Common myeloid progenitor, CD34-positive (primary cell): ENCODE data around the gene LCE2C.
"Not testable (repeated sequence)": the region's sequence is repeated elsewhere in the genome, so short reads cannot be mapped to it uniquely, and the experiment has no call there.

Experiments
- CTCF ChIA-PET: fragments of 350-600 bp; sonication (Branson Sonifier 250); formaldehyde crosslinking; loops from one replicate; lab custom pipeline; 2021; ENCODE audit warnings: antibody characterized with exemption; lab: Charles Lee
- POLR2A ChIA-PET: fragments of 350-600 bp; sonication (Branson Sonifier 250); formaldehyde crosslinking; loops from one replicate; lab custom pipeline; 2021; ENCODE audit warnings: antibody characterized with exemption; lab: Charles Lee
- DNase-seq, 3 donors: peaks; one replicate each; pipeline versions ENCODE4 v3.0.0 to v3.0.0-alpha.2; 2013
- H3K27ac ChIP-seq, 2 experiments: 1 replicate in 1 of 2; 2 replicates in 1 of 2; pipeline ENCODE4 v1.7.0; 2013; ENCODE audit warnings: inconsistent platforms in 2 of 2, low read length in 2 of 2, mild to moderate bottlenecking in 2 of 2, low read depth in 1 of 2, moderate library complexity in 1 of 2; ENCODE audit not compliant: severe bottlenecking in 2 of 2, insufficient read depth in 1 of 2, poor library complexity in 1 of 2
- H3K27me3 ChIP-seq, 5 experiments: replicated peaks in 2 of 5; 1 replicate in 3 of 5; 2 replicates in 2 of 5; pipeline versions ENCODE4 v1.6.1 to v1.7.0; 2013; ENCODE audit warnings: low read length in 4 of 5, mild to moderate bottlenecking in 2 of 5, moderate library complexity in 2 of 5, inconsistent platforms in 1 of 5; ENCODE audit not compliant: insufficient read depth in 5 of 5, control insufficient read depth in 4 of 5
- H3K36me3 ChIP-seq, 4 experiments: 1 replicate in 2 of 4; 2 replicates in 2 of 4; pipeline versions ENCODE4 v1.6.1 to v1.7.0; 2013; ENCODE audit warnings: low read length in 3 of 4, control low read depth in 1 of 4, mild to moderate bottlenecking in 1 of 4; ENCODE audit not compliant: control insufficient read depth in 4 of 4, insufficient read depth in 4 of 4
- H3K4me1 ChIP-seq, 4 experiments: 1 replicate in 3 of 4; 2 replicates in 1 of 4; pipeline versions ENCODE4 v1.6.1 to v1.7.1; 2013; ENCODE audit warnings: low read length in 3 of 4, mild to moderate bottlenecking in 3 of 4, control low read depth in 1 of 4, inconsistent platforms in 1 of 4, moderate library complexity in 1 of 4; ENCODE audit not compliant: control insufficient read depth in 4 of 4, insufficient read depth in 4 of 4; ENCODE audit errors: control extremely low read depth in 1 of 4
- H3K4me3 ChIP-seq, 7 experiments: 1 replicate in 4 of 7; 2 replicates in 3 of 7; pipeline versions ENCODE4 v1.5.1 to v1.7.0; 2013; ENCODE audit warnings: mild to moderate bottlenecking in 7 of 7, low read length in 6 of 7, moderate library complexity in 6 of 7, inconsistent platforms in 2 of 7, low read depth in 2 of 7, control low read depth in 1 of 7; ENCODE audit not compliant: insufficient read depth in 4 of 7, control insufficient read depth in 1 of 7; ENCODE audit errors: extremely low read depth in 1 of 7
- H3K9me3 ChIP-seq, 5 experiments: 1 replicate in 4 of 5; 2 replicates in 1 of 5; pipeline versions ENCODE4 v1.6.1 to v1.7.1; 2013; ENCODE audit warnings: low read length in 4 of 5, mild to moderate bottlenecking in 2 of 5, inconsistent platforms in 1 of 5, low read depth in 1 of 5, moderate library complexity in 1 of 5; ENCODE audit not compliant: control insufficient read depth in 4 of 5, insufficient read depth in 2 of 5; ENCODE audit errors: control extremely low read depth in 1 of 5
- WGBS: methylation state at CpG from one replicate; pipeline ENCODE4 v1.1.5; 2013; ENCODE audit not compliant: insufficient coverage; 5-methylcytosine and 5-hydroxymethylcytosine counted together

Gene LCE2C

DNA sequence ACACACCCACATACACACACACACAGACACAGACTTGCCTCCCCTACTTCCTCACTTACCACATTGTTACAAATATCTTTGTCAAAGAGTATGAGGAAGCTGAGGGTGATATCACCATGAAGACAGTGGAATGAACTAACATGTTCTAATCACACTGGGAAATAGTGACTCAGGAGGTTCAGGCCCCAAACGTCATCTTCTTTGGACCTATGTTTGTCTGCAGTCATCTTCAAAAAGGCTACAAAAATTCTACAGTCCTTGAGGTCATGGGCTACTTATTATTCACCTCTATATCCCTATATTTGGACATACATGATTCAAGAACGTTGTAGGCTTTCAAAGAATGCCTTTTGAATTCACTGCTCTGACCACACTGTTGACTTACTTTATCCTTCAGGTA lies 2.1 kb upstream of the LCE2C start:
- Histone ChIP-seq H3K36me3 (no peaks in the 10 kb centered on the region), H3K27ac (no peak overlapping the region), H3K4me3 (no peak overlapping the region), H3K27me3 (peaks cover 0 to 7% (median 7%) of the 10 kb centered on the region in 5 experiments), H3K9me3 (no peaks in the 10 kb centered on the region), H3K4me1 (no peaks in the 10 kb centered on the region)
- ChIA-PET POLR2A (no interaction called here), CTCF (interaction anchor here (0.6 kb wide), 1 partner anchor 805 kb away, joined by 4 read pairs; no protein-coding TSS in a partner anchor)
- no peak for DNase-seq
- WGBS = 70% methylated on average over 2 of the region's 2 CpGs

- ChIA-PET POLR2A (no interaction called here), CTCF (no interaction called here)
- Histone ChIP-seq H3K9me3 (no peaks in the 10 kb centered on the region), H3K4me1 (no peaks in the 10 kb centered on the region), H3K36me3 (no peaks in the 10 kb centered on the region), H3K27me3 (peaks cover 0 to 31% (median 7%) of the 10 kb centered on the region in 5 experiments), H3K4me3 (no peak overlapping the region), H3K27ac (no peak overlapping the region)
- 86% methylated on average over 6 of the region's 6 CpGs for WGBS
- no peak for DNase-seq
Observed at GRCh38 chr1:152679459-152679858, 4.4 kb downstream of the LCE2C start.

- Histone ChIP-seq H3K4me1 (no peaks in the 10 kb centered on the region), H3K9me3 (no peaks in the 10 kb centered on the region), H3K4me3 (no peak overlapping the region), H3K27me3 (peaks cover 0 to 32% (median 7%) of the 10 kb centered on the region in 5 experiments), H3K27ac (no peak overlapping the region), H3K36me3 (no peaks in the 10 kb centered on the region)
- CTCF ChIA-PET = no interaction called here
- no peak for DNase-seq
- POLR2A ChIA-PET = no interaction called here
- WGBS = 75% methylated on average over 1 of the region's 2 CpGs
Observed at GRCh38 chr1:152681616-152682015, 6.5 kb downstream of the LCE2C start.

DNA sequence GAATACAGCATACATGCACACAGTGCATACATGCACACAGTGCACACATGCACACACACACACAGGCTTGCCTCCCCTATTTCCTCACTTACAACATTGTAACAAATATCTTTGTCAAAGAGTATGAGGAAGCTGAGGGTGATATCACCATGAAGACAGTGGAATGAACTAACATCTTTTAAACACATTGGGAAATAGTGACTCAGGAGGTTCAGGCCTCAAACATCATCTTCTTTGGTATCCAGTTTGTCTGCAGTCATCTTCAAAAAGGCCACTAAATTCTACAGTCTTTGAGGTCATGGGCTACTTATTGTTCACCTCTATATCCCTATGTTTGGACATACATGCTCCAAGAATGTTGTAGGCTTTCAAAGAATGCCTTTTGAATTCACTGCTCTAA lies 8.8 kb downstream of the LCE2C start:
- CTCF ChIA-PET = no interaction called here
- POLR2A ChIA-PET = interaction anchor here (0.6 kb wide), 1 partner anchor 26 kb away, joined by 4 read pairs; no protein-coding TSS in a partner anchor
- Histone ChIP-seq H3K4me3 (no peak overlapping the region), H3K9me3 (no peaks in the 10 kb centered on the region), H3K27me3 (peaks cover 0 to 19% (median 5%) of the 10 kb centered on the region in 5 experiments), H3K4me1 (no peaks in the 10 kb centered on the region), H3K36me3 (no peaks in the 10 kb centered on the region), H3K27ac (no peak overlapping the region)
- no peak for DNase-seq

DNA sequence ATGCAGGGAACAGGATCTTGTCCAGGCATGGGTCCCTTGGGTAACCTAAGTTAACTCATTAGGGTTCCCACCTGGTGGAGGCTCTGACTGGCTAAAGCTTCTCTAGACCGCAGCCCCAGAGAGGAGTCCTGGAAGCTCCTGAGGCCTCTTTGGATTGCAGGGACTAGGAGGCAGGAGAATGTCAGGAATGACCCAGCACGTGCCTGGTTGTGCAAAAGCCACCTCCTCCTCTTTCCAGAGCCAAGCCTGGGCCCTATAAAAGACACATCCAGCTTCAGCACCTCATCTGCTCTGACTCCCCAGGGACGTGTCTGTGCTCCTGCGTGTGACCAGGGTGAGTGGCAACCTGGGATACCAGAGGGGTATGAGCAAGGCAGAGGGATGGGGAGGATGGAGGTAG lies 10.7 kb downstream of the LCE2C start, which contains the start of gene LCE2B:
Gene LCE2B (plus strand): TSS at position 301 of the 400 bp plus-strand sequence. CDS start 721 bp downstream, outside the sequence.
- H3K27me3 ChIP-seq = peaks cover 0 to 10% (median 2%) of the 10 kb centered on the region in 5 experiments
- H3K4me3 ChIP-seq, H3K27ac ChIP-seq, CTCF ChIA-PET, POLR2A ChIA-PET, H3K4me1 ChIP-seq, H3K9me3 ChIP-seq, DNase-seq, H3K36me3 ChIP-seq: not testable (repeated sequence)
- 88% methylated on average over 1 of the region's 4 CpGs for WGBS

- H3K4me1 ChIP-seq = no peaks in the 10 kb centered on the region
- H3K36me3 ChIP-seq = no peaks in the 10 kb centered on the region
- H3K9me3 ChIP-seq = no peaks in the 10 kb centered on the region
- WGBS = 40% methylated on average over 1 of the region's 4 CpGs
- no peak within 1 kb of the TSS for H3K4me3 ChIP-seq
- H3K27me3 ChIP-seq = peaks cover 0 to 5% (median 0%) of the 10 kb centered on the region in 5 experiments
- no peak within 1 kb of the TSS for H3K27ac ChIP-seq
- DNase-seq = no peak
- POLR2A ChIA-PET = no interaction called here
- CTCF ChIA-PET = no interaction called here
Observed at GRCh38 chr1:152697701-152698600, 22.9 kb downstream of the LCE2C start, which contains the start of gene LCE2A. Gene LCE2A (plus strand): TSS chr1:152698345. CDS start chr1:152698902, 557 bp downstream.

GRCh38 chr1:152699746-152700145 lies 24.7 kb downstream of the LCE2C start:
- Histone ChIP-seq H3K27ac (no peak overlapping the region), H3K36me3 (no peaks in the 10 kb centered on the region), H3K9me3 (no peaks in the 10 kb centered on the region), H3K27me3 (peaks cover 0 to 5% (median 0%) of the 10 kb centered on the region in 5 experiments), H3K4me3 (no peak overlapping the region), H3K4me1 (no peaks in the 10 kb centered on the region)
- 100% methylated on average over 2 of the region's 4 CpGs for WGBS
- ChIA-PET POLR2A (no interaction called here), CTCF (no interaction called here)
- DNase-seq = no peak
